Stimulated activated CD8-positive, alpha-beta memory T cell treated with anti-CD3 and anti-CD28 coated beads, Interleukin-15, amount 100 ng/mL, for 48 hours (primary cell): ENCODE data around the gene TEX55.
"Not testable (repeated sequence)": the region's sequence is repeated elsewhere in the genome, so short reads cannot be mapped to it uniquely, and the experiment has no call there.

Source experiments
- DNase-seq, 2 donors: peaks; one replicate each; pipeline ENCODE4 v3.0.0-alpha.2; 2020; ENCODE audit warnings: low read depth in 2 of 2

Gene TEX55

DNA sequence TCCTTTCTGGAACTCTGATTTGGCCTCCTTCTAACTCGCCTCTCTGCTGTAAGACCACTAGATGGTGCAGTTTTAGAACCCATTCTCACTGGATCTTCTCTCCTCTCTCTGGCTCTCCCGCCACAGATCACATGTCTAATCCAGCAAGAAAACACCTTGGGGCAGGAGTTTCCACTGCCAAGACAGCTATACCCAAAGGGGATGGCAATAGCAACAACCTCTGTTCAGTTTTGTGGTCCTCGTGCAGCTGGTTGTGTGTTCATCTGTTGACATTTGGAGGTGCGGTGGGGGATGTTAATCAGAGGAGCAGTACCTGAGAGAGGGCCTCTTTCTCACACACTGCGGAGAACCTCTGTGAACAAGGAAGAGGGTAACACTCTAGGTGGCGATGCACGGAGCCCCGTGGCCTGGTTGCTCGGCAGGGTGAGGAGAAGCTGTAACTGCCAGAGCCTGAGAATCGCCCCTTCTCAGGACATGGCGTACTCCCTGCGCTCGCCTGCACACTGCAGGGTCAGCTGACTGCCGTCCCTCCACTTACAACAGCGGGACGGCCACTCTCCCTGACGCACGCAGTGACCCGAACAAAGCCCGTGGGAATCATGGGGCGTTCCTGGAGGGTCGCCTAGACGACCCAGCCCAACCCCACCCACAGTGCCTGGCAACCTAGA is at the start of gene TEX55:
TSS of gene TEX55 (plus strand) at position 666 of the 668 bp plus-strand sequence. CDS start 25 bp downstream, outside the sequence.
- DNase-seq, result no peak

DNA sequence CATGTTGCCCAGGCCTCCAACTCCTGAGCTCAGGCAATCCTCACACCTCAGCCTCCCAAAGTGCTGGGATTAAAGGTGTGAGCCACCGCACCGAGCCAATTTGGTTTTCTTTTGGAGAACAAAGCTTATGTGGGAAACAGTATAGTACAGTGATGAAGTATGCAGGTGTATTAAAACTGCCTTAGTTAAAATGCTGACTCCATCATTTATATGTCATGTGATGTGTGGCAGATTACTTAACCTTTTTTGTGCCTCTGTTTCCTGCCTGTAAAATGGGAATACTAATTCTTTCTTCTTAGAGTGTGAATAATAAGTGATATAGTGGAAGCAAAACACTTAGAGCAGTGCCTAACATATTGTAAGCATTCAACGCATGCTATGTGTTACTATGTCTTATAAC is 48.0 kb upstream of the TEX55 start:
- DNase-seq, result no peak

DNA sequence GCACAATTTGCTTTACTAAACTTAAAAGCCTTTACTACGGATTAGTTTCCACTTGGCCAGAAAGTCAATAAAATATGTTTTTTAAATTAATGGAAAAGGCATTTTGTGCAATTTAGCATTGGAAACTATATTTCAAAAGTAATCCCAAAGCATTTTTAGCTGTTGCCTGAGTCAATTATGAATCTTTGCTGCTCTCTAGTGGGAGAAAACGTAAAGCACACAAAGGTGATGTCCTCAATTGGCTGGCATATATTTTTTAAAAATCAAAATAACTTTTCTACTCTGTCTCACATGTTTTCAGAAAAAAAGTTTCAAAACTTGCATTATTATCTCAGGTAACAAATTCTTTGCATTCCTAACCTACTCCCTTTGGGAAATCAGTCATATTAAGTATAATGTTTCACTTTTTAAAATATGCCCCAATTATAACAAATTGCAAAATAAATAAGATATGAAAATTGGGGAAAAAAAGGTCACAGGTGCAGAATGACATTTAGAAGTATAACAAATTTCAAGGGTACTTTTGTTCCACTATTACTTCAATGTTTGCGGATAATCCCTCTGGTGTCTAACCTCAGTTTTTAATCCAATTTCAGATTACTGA is 47.2 kb upstream of the TEX55 start:
- no peak for DNase-seq

DNA sequence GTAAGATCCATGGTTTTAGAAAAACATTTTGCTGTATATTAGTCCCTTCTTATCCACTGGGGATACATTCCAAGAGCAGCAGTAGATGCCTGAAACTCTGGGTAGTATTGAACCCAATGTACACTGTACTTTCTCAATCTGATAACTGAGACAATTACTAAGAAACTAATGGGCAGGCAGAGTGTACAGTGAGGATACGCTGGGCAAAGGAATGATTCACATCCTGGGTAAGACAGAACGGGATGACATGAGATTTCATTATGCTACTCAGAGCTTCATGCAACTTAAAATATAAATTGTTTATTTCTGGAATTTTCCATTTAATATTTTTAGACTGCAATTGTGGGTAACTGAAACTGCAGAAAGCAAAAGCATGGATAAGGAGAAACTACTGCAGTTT is 46.2 kb upstream of the TEX55 start:
- DNase-seq, result no peak

DNA sequence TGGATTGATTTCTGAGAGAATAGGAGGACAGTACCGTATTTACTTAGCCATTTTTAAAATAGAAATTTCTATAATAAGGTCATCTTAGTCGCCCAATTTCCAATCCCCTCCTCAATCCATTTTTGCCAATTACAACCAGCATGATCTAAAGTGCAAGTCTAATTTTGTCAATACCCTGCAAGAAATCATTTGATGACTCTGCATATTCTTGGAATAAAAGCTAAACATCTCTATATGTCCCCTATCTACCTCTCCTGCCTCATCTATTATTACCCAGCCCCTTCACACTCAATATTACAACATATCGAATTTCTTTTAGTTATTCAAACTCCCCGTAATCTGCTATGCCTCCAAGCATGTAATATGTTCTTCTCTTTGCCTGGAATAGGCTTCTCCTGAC is 41.9 kb upstream of the TEX55 start:
- DNase-seq, result no peak

DNA sequence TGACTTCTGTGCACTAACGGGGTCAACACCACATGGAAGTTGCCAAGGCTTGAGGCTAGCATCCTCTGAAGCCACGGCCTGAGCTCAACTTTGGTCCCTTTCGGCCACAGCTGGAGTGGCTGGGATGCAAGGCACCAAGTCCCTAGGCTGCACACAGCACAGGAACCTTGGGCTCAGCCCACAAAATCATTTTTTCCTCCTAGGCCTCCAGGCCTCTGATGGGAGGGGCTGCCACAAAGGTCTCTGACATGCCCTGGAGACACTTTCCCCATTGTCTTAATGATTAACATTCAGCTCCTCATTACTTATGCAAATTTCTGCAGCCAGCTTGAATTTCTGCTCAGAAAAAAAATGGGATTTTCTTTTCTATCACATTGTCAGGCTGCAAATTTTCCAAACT is 27.6 kb upstream of the TEX55 start:
- DNase-seq, result not testable (repeated sequence)

DNA sequence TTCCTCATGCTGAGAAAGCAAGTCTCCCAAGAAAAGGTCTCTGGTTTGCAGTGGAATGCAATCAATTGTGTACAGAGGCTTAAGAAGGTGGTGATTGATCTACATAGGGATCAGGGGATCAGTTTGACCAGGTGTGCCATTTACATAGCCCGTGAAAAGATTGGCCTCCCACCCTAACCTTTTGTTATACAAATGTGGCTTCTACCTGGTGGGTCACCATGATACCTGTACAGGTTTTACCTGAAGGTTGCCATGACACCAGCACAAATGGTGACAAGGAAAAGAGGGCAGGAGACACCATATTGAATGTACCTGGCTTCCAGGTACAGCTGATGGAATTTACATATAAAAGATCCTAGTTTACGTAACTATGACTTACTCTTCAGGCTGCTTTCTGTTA is 25.5 kb upstream of the TEX55 start:
- DNase-seq, result no peak

DNA sequence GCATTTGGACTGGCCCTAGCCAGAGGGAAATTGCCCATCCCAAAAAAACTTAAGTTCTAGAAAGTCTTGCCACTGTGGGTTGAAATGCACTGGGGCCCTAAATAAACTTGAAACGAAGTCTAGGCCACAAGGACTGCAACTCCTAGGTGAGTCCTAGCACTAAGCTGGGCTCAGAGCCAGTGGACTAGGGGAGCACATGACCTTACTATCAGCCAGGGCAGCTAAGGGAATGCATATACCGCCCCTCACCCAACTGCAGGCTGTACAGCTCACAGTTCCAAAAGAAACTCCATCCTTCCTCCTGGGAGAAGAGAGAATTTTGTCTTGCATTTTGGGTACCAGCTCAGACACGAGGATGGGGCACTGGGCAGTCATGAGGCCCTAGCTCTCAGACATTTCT is 23.6 kb upstream of the TEX55 start:
- no peak for DNase-seq

DNA sequence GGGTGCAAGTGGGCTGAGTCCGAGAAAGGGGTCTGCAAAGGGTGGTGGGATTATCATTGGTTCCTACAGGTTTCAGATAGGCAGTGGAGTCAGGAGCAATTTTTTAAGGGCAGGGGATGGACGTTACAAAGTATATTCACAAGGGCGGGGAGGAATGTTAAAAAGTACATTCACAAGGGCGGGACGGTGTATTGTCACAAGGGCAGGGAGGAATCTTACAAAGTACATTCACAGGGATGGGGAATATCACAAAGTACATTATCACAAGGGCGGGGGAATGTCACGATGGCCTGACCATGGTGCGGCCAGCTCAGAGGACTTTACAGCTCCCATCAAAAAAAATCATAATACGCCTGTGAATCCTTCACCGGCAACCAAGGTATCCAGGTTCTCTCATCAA is 20.6 kb upstream of the TEX55 start:
- no peak for DNase-seq

DNA sequence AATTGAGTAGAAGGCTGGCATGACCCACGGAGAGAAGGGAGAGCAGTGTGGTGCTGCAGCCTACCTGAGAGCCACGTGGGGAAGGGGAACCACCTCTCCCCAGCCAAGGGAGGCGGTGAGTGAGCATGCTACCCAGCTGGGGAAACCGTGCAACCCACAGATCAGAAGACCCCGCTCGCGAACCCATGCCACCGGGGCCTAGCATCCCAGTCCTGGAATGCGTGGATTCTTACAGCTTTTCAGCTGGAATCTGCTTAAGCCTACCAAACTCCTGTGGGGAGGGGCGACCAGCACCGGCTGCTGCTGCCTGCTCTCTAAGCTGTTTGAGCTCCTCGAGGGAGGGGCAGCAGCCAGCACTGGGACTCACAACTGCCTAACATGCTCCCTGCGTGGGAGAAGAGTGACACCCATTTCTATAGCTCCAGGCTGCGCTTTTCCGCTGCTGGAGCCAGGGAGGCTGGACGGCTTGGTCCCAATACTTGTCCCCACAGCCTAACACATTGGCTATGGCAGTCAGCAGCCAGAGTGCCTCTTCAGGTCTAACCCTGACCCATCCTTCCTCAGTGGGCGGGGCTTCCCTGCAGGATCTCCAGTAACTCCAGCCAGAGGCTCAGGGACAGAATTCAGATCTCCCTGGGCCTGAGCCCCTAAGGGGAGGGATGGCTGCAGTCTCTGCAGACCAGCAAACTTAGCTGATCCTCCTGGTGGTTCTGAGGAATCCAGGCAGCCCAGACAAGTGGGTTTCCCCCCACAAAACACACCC is 20.0 kb upstream of the TEX55 start:
- DNase-seq, result no peak

DNA sequence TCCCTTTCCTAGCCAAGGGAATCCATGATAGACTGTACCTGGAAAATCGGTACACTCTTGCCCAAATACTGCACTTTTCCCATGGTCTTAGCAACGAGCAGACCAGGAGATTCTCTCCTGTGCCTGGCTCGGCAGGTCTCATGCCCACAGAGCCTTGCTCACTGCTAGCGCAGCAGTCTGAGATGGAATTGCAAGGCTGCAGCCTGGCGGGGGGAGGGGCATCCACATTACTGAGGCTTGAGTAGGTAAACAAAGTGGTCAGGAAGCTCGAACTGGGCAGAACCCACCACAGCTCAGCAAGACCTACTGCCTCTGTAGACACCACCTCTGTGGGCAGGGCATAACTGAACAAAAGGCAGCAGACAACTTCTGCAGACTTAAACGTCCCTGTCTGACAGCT is 15.7 kb upstream of the TEX55 start:
- DNase-seq, result not testable (repeated sequence)

DNA sequence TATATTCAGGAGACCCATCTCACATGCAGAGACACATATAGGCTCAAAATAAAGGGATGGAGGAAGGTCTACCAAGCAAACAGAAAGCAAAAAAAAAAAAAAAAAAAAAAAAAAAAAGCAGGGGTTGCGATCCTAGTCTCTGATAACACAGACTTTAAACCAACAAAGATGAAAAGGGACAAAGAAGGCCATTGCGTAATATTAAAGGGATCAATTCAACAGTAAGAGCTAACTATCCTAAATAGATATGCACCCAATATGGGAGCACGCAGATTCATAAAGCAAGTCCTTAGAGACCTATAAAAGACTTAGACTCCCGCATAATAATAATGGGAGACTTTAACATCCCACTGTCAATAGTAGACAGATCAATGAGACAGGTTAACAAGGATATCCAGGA is 13.7 kb upstream of the TEX55 start:
- not testable (repeated sequence) for DNase-seq

DNA sequence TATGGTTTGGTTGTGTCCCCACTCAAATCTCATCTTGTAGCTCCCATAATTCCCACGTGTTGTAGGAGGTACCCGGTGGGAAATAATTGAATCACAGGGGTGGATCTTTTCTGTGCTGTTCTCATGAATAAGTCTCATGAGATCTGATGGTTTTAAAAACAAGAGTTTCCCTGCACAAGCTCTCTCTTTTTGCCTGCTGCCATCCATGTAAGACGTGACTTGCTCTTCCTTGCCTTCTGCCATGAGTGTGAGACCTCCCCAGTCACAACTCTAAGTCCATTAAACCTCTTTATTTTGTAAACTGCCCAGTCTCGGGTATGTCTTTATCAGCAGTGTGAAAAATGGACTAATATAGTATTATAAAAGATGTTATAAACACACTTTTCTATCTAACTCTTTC is 6.6 kb upstream of the TEX55 start:
- DNase-seq, result not testable (repeated sequence)

DNA sequence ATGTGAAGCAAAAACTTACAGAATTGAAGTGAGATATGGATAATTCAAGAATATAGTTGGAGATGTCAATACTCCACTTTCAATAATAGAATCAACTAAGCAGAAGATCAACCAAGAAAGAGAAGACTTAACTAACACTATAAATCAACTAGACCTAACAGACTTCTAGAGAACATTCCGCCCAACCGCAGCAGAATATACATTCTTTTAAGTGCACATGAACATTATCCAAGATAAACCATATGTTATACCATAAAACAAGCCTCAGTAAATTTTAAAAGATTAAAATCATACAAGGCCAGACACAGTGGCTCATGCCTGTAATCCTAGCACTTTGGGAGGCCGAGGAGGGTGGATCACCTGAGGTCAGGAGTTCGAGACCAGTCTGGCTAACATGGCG is 5.5 kb upstream of the TEX55 start:
- DNase-seq, result no peak

DNA sequence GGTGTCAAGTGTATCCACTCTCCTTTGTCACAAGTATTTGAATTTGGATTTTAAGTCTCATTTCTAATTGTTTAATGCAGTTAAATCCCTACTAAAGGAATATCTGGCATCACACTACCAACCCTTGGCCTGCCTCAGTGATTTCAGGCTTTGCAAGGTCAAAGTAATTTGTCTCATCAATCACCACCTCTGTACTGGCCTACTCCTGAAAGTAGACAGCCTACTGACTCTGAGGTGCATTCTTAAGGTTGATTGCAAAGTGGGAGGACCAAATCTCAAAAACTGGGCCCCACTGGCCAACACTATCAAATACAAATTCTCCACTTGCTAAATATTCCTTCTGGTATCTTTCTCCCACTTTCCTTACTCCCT is 851 bp upstream of the TEX55 start:
- DNase-seq, result no peak

DNA sequence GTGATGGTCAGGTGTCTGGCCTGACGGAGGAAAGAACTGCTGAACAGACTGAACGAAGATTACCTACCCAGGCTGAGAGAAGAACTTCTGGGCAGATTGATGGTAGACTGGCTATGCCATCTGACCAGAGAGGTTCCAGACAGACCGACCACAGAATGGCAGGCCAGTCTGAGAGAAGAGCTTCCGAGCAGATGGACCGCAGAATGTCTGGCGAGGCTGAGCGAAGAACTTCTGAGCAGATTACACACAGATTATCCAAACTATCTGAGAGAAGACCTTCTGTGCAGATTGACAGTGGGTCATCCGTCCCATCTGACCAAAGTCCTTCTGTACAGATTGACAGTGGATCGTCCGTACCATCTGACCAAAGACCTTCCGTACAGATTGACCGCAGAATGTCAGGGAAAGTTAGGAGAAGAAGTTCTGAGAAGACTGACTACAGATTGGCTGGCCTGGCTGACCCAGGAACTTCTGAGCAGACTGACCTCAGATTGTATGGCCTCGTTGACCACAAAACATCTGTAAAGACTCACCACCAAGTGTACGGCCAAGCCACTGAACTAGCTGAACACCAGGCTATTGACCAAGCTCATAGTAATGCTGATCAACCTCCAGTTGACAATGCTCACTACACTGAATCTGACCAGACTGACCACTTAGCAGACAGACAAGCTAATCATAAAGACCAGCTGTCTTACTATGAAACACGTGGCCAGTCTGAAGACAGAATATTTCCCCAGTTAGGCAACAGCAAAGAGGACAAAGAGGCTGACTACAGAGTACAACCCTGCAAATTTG is 812 bp downstream of the TEX55 start:
- DNase-seq, result no peak

DNA sequence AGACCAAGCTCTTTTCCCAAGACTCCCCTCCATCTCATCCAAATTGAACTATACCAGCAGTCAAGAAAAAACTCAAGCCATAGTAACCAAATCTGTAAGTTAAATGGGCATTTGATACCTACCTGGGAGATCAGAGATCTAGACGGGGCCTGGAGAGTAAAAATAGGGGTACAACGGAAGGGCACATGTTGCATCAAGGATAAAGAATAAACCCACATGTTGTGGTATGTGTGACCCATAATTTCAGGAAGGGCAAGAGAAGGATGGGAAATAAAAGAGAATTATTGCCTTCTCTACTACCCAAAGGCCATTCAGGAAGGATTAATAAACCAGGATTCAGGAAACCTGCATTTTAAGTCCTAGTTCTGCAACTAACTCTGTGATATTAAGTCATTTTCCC is 1.5 kb downstream of the TEX55 start:
- no peak for DNase-seq

DNA sequence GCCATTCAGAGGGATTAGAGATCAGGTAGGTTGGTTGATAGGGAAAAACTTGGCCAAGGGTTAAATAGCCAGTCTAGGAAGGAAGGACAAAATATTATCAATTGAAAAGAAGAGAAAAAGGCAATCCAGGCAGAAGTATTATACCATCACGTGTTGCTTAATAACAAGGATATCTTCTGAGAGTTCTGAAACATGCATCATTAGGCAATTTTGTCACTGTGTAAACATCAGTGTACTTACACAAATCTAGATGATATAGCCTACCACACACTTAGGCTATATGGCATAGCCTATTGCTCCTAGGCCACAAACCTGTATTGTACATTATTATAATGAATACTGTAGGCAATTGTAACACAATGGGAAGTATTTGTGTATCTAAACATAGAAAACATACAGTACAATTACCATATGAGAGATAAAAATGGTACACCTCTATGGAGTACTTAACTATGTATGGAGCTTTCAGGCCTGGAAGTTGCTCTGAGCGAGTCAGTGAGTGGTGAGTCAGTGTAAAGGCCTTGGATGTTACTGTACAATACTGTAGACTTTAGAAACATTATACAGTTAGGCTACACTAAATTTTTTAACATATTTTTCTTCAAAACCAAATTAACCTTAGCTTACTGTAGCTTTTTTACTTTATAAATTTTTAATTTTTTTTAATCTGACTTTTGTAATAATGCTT is 2.7 kb downstream of the TEX55 start:
- no peak for DNase-seq

DNA sequence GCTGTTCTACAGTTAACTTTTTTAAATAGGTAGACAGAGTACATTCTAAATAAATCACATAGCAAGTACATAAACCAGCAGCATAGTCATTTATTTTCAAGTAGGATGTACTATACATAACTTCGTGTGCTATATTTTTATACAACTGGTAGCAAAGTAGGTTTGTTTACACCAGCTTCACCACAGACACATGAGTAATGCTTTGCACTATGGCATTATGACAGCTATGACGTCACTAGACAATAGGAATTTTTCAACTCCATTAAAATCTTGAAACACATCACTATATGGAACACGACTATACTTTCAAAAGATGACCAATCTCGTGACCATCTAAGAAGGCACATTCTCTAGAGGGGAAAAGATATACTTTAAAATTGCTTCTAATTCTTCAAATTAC is 3.5 kb downstream of the TEX55 start:
- DNase-seq, result no peak

DNA sequence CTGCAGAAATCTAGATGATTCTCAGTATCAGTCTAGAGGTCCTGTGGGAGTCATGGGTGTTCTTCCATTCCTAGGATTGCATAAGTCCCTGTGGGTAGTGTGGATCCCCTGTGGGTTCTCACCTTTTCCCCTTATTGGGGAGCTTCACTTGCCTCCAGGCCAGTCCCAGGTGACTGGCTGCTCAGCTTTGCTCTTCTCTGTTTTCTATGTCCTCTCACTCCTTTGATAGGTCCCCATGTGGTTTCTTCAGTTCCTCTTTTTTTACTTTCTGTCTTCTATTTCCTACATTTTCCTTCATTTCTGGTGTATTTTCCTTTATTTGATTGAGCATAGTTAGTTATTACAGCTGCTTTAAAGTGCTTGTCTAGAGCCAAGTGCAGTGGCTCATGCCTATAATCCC is 10.9 kb downstream of the TEX55 start:
- DNase-seq, result no peak

DNA sequence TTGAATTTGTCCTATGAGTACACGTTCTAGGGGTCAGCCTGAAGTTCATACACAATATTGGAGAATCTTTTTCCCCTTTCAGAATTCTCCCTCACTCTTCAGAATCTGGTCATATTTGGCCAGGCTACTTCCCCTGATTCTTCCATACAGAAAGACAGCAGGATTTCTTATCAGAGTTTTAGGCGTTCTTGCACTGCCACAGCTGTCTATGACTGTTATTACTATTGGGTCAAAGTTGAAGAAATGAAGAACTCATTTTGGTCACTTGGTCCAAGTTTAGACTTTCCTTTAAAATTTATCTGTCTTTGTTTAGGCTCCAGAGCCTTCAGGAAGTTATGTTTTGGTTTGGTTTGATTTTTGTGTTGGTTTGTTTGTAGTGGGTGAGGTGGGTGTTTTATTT is 12.0 kb downstream of the TEX55 start:
- no peak for DNase-seq

DNA sequence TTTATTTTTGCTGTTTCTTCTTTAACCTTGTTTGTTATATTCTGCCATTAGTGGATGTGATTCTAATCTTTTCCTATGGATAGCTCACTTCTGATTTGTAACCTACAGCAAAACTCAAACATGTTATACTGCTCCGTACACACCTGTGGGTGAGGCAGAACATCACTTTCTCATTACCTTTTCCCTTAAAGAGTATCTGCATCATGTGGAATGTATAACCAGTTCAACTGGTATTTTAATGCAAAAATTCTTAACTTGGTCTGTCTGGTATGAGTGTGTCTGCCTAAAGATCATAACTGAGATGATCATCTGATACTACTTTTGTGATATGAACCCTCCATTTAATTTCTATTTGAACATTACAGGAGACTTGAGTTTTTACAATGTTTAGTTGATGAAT is 14.4 kb downstream of the TEX55 start:
- no peak for DNase-seq
